CD4-positive, alpha-beta T cell treated with Interferon gamma for 1 hour (primary cell): ENCODE data around the gene FILIP1L.
"Not testable (repeated sequence)": the region's sequence is repeated elsewhere in the genome, so short reads cannot be mapped to it uniquely, and the experiment has no call there.

ENCODE experiments used
- DNase-seq: peaks from one replicate; pipeline ENCODE4 v3.0.0-alpha.2; 2020

The FILIP1L gene

GRCh38 chr3:100072326-100073048, 41.8 kb downstream of the FILIP1L start:
- DNase-seq = no peak

GRCh38 chr3:100069472-100069871, 44.8 kb downstream of the FILIP1L start:
- no peak for DNase-seq

- DNase-seq = peak; percentile 73
These were observed 45.5 kb downstream of the FILIP1L start for GRCh38 chr3:100068826-100069225.

DNA sequence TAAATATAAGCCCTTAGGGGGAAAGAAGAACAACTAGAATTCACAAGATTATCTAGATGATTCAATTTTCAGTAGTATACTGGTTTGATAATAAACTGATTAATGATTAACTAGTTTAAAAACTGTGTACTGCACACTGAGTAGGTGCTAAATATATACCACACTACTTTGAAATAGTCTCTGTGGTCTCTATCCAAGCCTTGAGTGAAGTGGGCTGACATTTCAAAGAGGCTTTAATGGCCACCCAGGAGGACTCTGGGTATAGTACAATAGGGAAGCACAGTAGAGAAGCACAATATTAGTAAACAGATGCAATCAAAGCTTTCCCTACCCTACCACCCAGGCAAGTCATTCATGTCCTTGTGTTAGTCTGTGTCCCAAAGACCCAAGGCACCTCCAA, 46.7 kb downstream of the FILIP1L start:
- no peak for DNase-seq

GRCh38 chr3:100063929-100064461, 50.3 kb downstream of the FILIP1L start:
- DNase-seq = no peak

DNA sequence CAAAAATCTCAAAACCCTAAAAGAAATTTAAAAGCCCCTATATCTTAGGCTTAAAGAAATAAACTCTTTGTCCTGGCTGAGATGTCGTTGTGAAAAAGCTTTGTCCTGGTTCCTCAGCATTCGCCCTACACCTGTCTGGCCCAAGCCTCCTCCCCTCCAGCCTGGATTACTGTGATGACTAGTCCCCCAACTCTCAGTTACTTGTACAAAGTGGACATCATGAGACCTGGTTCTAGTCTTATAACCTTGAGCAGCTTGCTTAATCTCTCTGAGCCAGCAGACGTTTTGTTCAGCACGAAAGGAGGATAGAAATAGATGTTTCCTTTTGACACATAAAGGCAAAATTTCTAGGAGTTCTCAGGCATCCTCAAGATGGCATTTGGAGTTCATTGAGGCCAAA, 51.6 kb downstream of the FILIP1L start:
- no peak for DNase-seq

DNA sequence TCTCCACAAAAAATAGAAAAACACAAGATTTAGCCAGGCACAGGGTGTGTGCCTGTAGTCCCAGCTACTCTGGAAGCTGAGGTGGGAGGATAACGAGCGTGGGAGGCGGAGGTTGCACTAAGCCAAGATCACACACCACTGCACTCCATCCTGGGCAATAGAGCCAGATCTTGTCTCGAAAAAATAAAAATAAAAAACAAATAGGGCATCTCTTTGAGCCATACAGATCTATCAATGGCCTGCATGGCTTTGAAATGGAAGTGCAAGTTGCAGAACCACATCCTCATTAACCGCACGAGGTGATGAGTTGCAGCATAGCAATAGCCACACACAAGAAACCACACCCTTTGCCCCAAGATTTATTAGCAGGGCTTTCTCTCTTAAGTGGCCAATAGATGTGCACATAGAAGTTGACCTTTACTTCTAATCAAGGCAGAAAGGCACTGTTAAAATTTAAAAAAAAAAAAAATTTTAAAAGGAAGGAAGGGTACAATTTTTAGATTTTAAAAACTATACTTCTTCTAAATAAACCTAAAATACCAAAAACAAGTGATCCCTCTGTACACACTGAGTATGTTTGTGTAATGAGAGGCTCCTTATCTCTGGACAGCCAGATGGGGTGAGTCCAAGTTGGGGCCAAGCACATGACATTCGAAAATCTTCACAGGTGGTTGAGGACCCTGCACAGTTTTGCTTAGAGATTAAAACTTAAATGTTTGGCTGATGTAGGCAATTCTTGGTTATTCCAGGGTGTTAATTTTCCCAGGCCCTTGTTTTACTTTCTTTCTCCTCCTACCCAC, 53.4 kb downstream of the FILIP1L start:
- peak; percentile 5 for DNase-seq

GRCh38 chr3:100059472-100059871, 54.8 kb downstream of the FILIP1L start:
- no peak for DNase-seq

- no peak for DNase-seq
These were observed 56.4 kb downstream of the FILIP1L start for GRCh38 chr3:100057716-100058575.

GRCh38 chr3:100053951-100054620, 60.2 kb downstream of the FILIP1L start:
- no peak for DNase-seq

DNA sequence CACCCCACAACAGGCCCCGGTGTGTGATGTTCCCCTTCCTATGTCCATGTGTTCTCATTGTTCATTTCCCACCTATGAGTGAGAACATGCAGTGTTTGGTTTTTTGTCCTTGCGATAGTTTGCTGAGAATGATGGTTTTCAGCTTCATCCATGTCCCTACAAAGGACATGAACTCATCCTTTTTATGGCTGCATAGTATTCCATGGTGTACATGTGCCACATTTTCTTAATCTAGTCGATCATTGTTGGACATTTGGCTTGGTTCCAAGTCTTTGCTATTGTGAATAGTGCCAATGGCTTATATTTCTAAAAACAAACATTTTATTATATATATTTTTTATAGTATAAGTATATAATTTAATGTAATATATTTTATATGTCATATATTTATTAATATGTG, 62.8 kb downstream of the FILIP1L start:
- DNase-seq = not testable (repeated sequence)

- no peak for DNase-seq
These were observed 66.1 kb downstream of the FILIP1L start for GRCh38 chr3:100048248-100048647.

DNA sequence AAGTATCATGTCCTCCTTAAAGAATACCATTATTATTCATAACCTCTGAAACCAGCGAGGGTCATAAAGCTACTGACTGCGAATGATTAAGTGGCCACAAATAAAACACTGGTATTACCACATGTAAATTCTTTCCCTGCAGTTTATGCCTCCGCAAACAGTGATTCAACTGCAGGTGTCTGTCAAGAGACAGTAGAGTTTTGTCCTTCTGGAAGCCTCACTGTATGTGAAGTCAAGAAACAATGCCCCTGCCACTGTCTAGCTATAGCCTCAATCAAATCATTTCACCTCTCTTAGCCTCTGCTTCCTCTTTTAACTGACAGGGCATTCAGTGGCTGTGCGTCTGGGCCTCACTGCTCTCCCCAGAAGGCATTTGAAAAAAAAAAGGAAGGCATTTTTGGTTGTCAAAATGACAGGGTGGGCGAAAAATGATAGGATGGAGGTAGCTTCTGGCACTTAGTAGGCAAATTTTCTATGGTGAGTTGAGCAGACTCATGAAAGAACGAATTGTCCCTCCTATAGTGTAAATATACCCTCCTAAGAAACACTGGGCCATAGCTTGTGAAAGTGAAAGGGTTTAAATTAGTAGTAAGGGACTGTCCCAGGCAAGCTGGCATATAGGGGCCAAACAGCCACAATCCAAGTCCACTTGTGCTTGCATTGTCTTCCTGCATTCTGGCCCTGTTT, 66.7 kb downstream of the FILIP1L start:
- peak; percentile 25 for DNase-seq

DNA sequence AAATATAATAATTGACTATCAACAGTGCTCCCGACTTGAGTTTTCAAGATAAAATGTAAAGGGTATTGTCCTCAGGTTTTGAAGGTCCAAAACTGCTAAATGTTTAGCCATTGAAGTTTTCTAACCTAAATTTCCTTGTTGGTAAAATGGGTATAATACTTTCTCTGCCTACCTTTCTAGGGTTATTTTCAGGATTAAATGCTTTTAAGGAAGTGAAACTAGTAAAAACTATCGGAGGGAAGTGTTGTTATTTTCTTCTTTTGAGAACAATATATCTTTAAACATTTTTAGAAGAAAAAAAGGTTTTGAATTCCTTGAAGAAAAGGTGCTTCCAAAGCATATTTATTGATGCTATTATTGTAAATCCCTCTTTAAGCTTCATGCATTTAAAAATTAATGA, 67.3 kb downstream of the FILIP1L start:
- no peak for DNase-seq

DNA sequence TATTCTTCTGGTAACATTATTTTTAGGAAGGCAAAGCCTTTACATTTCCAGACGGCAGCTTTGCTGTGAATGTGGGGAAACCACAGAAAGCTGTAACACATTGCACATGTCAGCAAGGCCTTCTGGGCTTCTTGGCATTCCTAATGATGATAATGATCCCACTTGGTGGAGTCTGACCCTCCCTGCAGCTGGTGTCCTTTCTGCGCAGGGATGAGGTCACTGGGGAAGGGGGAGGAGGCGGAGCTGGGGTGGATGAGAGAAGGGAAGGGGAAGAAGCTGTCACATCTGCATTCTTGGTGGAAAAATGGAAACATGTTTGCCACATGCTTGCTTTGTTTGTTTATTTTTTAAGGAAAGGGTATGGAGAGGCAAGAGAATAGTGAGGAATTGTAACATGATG, 68.6 kb downstream of the FILIP1L start:
- no peak for DNase-seq

GRCh38 chr3:100044369-100044768, 69.9 kb downstream of the FILIP1L start:
- DNase-seq = no peak

GRCh38 chr3:100043271-100043670, 71.0 kb downstream of the FILIP1L start:
- no peak for DNase-seq

DNA sequence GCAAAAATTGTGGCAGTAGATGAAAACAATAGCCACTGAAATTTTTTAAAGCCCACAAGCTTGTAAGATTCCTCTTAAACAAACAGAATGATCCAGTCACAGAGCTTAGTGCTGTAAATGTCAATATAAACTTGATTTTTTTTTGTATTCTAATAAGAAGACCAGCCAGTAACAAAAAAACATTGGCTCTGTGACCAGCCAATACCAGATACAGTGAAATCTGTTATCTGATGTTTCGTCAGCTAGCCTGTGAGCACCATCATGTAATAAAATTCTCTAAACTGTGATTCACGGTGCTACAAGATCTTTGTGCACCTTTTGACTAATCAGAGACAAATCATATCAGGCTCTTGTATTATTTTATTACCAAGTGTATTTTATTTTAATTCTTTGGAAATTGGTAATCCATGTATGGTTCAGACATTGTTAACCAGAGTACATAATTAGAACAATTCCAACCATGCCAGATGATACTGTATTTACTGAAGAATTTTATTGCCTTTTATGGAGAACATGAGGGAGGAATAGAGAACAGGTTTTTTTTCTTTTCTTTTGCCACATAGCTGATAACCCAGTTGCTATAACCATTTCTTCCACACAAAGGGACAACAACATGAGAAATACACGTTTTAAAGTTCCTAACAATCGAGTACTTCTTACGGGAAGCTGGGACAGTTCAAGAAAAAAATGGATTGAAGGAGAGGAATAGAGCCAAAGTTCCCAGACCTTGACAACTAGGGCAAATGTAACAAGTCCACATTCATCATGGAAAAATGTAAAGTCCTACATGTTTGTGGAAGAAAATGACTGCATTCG, 71.9 kb downstream of the FILIP1L start:
- no peak for DNase-seq

- DNase-seq = no peak
These were observed 73.0 kb downstream of the FILIP1L start for GRCh38 chr3:100041328-100041749.

DNA sequence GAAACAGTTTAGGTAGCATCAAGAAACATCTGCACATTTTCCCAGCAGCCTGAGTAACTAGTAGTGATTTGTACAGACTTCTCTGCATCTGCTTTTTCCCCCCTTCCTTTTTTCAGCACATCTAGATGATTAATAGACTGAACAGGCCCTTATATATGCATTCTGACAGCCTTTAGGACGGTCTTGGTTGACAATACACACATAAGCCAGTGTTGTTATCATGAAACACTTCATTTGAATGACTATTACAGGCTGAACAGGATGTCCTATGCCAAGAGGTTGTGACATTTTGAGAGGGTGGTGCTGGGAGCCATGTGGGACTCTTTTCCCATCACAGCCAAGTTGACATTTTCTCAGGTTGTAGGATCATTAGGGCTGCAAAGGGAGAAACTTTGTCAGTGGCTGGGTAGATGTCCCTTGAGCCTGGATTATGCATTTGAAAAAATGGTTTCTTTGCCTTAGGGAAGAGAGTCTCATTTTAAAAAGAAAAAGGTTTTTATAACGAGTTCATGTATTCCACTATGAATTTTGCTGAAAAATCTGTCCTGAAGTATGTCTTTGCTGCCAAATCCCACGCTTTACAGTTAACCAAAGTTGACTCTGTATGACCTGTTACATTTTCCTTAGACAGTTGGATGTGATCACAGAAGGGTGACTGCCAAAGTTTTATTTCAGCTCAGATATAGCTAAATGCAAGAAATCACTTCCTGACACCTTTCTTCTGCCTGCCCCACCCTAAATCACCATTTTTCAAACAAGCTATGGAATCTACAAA, 73.7 kb downstream of the FILIP1L start:
- DNase-seq = no peak
